ENCODE measurements around the gene DLGAP5. TPM values are rescaled to one million over a fixed set of nuclear protein-coding genes. Genes with fewer than 3 reads are reported as not detected.
A peak's percentile ranks its signal among the peaks of the same experiment; 100 is the strongest.

Gene DLGAP5
- total RNA-seq, 1 donor from 2014 or later = 46.0 TPM

DNA sequence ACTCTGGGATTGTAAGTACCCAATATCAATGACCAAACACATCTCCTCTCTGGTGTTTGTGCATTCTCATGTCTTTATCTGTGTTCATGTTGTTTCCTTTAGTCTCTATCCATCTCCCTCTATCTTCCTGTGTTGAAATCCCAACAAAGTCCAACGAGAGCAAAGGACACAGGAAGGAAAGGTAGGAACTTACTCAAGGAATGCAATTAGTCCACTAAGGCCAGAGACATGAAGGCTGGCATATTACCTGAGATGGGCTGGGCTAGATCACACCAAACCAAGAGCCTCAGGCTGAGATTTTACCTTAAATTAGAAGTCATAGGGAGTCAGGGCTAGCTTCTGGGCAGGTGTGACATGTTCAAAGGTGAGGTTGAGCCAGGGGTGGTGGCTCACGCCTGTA lies 76.7 kb downstream of the DLGAP5 start:
- intact Hi-C loops (cut with micrococcal nuclease) = no loop called here
- Mint-ChIP-seq H3K4me3 (ENCODE audit: low read depth) (no peak overlapping the region), H3K27ac (no peak overlapping the region), H3K27me3 (ENCODE audit: low read depth) (peaks cover 11% of the 10 kb centered on the region), H3K36me3 (ENCODE audit: low read depth) (no peaks in the 10 kb centered on the region), H3K4me1 (ENCODE audit: low read depth) (no peaks in the 10 kb centered on the region), H3K9me3 (no peaks in the 10 kb centered on the region)
- DNase-seq (ENCODE audit: low spot score) = no peak

DNA sequence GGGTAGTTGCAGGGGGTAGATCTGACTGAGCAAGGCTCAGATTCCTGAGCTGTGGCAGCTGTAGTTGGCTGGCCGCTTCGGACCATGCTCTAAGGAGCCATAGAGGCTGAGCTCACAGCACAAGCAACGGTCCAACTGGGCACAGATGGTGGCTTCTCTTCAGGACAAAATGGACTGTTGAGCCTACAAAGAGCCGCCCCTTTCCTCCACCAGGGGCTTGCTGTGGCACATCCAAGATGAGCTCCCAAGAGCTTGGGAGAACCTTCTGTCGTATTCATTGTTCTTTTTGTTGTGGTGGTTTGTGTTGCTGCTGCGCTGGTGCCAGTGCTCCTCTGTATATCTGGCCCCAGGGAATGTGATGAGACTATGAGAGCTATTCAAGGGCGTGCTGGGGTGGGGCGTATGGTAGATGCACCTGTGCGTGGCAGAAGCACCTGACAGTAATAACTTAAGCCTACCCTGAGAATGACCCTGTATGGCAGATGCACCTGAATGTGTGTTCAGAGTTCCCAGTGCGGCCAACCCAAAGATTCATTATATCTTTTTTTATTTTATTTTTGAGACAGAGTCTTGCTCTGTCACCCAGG lies 80.2 kb downstream of the DLGAP5 start:
- DNase-seq (ENCODE audit: low spot score) = no peak
- intact Hi-C loops (cut with micrococcal nuclease) = no loop called here
- H3K36me3 Mint-ChIP-seq (ENCODE audit: low read depth) = no peaks in the 10 kb centered on the region
- no peak overlapping the region for H3K4me3 Mint-ChIP-seq (ENCODE audit: low read depth)
- H3K4me1 Mint-ChIP-seq (ENCODE audit: low read depth) = peaks cover 10% of the 10 kb centered on the region
- H3K9me3 Mint-ChIP-seq = no peaks in the 10 kb centered on the region
- H3K27ac Mint-ChIP-seq = no peak overlapping the region
- H3K27me3 Mint-ChIP-seq (ENCODE audit: low read depth) = peaks cover 2% of the 10 kb centered on the region

DNA sequence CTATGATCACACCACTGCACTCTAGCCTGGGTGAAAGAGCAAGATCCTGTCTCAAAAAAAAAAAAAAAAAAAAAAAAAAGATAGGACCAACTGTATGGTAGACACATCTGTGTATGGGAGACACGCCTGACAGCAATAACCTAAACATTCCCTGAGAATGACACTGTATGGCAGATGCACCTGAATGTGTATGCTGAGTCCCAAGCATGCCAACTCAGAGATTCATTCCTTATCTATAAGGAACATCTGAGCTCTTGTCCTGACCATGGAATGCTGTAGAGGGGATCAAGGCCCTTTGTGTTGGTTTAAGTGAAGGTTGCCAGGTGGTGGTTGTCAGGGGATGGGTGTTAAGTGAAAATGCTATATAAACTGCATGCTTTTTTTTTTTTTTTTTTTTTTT lies 81.5 kb downstream of the DLGAP5 start:
- no peak for DNase-seq (ENCODE audit: low spot score)
- no peak overlapping the region for H3K4me3 Mint-ChIP-seq (ENCODE audit: low read depth)
- H3K4me1 Mint-ChIP-seq (ENCODE audit: low read depth) = peaks cover 10% of the 10 kb centered on the region
- H3K27me3 Mint-ChIP-seq (ENCODE audit: low read depth) = no peaks in the 10 kb centered on the region
- intact Hi-C loops (cut with micrococcal nuclease) = no loop called here
- H3K27ac Mint-ChIP-seq = no peak overlapping the region
- peaks cover 4% of the 10 kb centered on the region for H3K9me3 Mint-ChIP-seq
- H3K36me3 Mint-ChIP-seq (ENCODE audit: low read depth) = peaks cover 5% of the 10 kb centered on the region

DNA sequence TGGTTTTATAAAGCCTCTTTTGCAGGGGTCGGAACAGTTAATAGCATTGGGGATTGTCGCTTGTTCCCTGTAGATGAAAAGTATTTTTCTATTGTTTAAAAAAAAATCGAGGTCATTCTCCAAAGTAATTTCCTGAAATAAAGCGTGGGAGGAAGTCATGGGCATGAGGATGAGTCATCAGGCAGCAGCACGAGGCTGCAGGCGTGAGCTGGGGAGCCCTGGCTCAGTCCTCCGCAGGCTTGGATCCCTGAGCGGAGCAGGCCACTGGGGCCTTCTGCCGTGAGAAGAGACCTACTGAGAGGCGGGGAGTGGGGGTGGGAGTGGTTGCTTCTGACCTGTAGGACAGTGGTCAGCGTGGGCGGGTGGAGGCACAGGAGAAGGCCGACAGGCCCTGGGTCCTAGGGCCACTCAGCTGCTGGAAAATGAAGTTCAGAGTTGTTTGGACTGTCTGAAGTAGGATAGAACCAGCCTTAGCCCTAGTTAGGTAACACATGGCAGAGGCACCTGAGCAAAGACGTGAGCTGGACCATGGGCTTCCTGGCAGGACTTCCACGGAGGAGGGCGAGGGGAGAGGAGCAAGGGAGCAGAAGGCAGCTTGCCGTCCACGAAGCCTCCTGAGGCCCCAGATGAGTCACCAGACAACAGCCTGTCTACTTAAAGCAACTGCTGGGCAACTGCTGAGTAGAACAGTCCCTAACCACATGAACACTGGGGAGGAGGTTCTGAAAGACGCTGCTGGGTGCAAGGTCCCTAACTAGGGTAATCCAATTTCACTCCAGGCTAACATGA lies 83.4 kb downstream of the DLGAP5 start:
- Mint-ChIP-seq H3K4me1 (ENCODE audit: low read depth) (peaks cover 25% of the 10 kb centered on the region), H3K27me3 (ENCODE audit: low read depth) (no peaks in the 10 kb centered on the region), H3K4me3 (ENCODE audit: low read depth) (no peak overlapping the region), H3K27ac (peak overlapping the region; percentile 81), H3K9me3 (peaks cover 14% of the 10 kb centered on the region), H3K36me3 (ENCODE audit: low read depth) (peaks cover 15% of the 10 kb centered on the region)
- DNase-seq (ENCODE audit: low spot score) = peak; percentile 14
- intact Hi-C loops (cut with micrococcal nuclease) = no loop called here

DNA sequence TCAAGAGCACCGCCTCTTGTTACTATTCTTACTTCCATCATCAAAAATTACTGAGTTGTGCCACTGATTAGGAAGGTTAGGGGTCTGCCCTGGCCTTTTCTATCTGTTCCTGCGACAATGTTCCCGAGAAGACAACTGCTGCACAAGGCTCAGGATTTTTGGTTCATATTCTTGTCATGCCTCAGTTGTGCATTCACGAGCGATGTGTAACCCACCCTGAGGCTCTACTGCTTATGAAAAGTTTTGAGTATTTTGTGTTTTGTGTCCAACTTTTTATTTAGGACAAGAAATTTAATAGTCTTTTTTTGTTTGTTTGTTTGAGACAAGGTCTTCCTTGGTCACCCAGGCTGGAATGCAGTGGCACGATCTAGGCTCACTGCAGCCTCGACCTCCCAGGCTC lies 85.4 kb downstream of the DLGAP5 start:
- H3K4me3 Mint-ChIP-seq (ENCODE audit: low read depth) = no peak overlapping the region
- no peak for DNase-seq (ENCODE audit: low spot score)
- peaks cover 35% of the 10 kb centered on the region for H3K4me1 Mint-ChIP-seq (ENCODE audit: low read depth)
- H3K27me3 Mint-ChIP-seq (ENCODE audit: low read depth) = no peaks in the 10 kb centered on the region
- intact Hi-C loops (cut with micrococcal nuclease) = no loop called here
- H3K27ac Mint-ChIP-seq = no peak overlapping the region
- H3K36me3 Mint-ChIP-seq (ENCODE audit: low read depth) = peaks cover 23% of the 10 kb centered on the region
- peaks cover 14% of the 10 kb centered on the region for H3K9me3 Mint-ChIP-seq

DNA sequence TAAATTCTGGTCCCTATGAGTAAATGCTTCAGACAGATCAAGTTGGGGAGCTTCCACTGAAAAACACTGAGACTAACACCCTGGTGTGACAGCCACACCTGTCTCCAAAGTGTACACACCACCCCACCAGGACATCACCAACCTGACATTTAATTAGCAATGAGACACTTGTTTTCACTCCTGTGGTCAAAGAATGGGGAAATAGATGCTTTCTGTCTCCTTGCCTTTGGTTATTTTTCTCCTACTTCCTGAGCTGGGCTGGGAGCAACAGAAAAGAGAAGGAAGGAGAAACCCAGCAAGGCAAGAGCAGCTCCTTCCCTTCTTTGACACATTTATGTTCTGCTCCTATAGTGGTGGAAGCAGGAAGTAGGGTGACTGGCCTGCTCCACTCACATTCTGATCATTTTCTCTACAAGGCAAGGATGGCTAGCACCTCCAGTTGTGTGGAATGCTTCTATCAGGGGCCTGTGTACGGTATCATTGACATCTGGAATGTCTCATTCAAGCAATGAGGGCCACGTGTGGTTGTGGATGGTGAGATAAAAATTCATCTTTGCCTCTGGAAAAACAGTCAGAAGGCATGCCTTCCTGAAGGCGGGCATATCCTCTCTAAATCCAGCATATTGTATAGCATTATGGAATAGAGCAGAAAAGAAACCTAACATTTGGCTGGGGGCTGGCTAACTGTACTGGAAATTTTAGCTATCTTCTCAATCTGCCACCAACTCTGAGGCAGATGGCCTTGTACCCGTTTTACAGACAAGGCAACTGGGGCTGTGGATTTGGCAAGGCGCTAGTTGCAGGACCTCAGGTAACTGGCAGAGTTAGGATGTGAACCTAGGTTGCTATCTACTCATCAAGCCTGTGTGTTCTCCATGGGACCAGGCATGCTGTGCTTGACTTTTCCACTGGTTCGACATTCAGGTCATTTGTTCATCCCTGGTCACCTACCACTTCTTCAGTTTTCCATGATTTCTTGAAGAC lies 87.1 kb downstream of the DLGAP5 start:
- Mint-ChIP-seq H3K36me3 (ENCODE audit: low read depth) (peaks cover 23% of the 10 kb centered on the region), H3K9me3 (peaks cover 14% of the 10 kb centered on the region), H3K4me1 (ENCODE audit: low read depth) (peaks cover 41% of the 10 kb centered on the region), H3K27ac (peak overlapping the region; percentile 59), H3K27me3 (ENCODE audit: low read depth) (no peaks in the 10 kb centered on the region), H3K4me3 (ENCODE audit: low read depth) (no peak overlapping the region)
- no peak for DNase-seq (ENCODE audit: low spot score)
- intact Hi-C loops (cut with micrococcal nuclease) = loop anchor here (2.0 kb wide), 1 partner anchor 25 kb away; the partner anchor contains the start of gene LGALS3

DNA sequence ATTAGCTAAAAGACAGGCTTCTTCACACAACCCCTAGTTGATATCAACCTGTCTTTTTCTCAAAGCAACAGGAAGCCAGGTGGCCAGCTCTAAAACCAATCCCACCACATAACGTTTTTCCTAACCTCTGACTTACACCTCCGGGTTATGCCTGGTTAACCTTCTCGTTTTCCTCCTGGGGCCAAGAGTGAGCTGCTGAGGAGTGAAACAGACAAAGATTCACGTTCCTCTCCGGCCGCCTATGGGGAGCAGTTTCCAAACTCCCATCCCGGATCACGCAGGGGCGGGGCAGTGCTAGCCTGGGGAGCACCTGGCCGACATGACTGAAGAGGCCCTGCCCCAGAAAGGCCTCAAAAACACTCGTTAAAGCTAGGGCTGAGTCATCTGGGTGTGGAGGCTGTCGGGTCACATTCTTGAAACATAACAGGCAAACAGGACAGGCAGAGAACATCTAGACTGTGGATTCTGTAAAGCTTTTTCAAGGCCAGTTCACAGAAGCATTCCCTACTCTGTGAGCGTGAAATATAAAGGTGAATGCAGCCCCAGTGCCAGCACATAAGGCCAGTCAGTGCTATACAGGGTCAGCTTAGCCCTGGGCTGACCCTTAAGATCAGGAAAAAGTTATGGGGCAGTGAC lies 88.3 kb downstream of the DLGAP5 start:
- DNase-seq (ENCODE audit: low spot score) = peak; percentile 31
- Mint-ChIP-seq H3K9me3 (peaks cover 14% of the 10 kb centered on the region), H3K4me3 (ENCODE audit: low read depth) (peak overlapping the region; percentile 34), H3K36me3 (ENCODE audit: low read depth) (peaks cover 23% of the 10 kb centered on the region), H3K4me1 (ENCODE audit: low read depth) (peaks cover 44% of the 10 kb centered on the region), H3K27me3 (ENCODE audit: low read depth) (no peaks in the 10 kb centered on the region), H3K27ac (peak overlapping the region; percentile 90)
- intact Hi-C loops (cut with micrococcal nuclease) = loop anchor here (2.0 kb wide), 1 partner anchor 26 kb away; the partner anchor contains the start of gene LGALS3

DNA sequence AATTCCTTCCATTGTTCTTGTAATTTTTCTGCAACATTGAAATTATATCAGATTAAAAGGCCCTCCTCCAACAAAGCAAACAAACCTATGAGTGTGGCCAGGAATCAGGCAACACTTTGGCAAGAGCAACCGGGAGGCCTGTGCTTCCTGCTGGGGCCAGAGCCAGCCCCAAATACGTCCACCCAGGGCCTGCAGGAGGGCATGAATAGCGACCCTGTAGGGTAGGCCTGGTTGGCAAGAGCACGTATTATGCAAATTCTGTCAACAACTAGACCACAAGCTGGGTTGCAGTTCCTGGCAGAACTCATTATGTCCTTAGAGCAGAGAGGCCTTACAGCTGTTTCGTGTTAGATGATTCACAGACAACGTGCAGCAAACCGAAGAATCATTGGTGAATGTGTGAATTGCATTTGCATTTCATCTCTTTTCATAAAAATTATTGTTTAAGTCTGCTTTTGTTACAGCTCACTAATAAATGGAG lies 89.2 kb downstream of the DLGAP5 start:
- H3K36me3 Mint-ChIP-seq (ENCODE audit: low read depth) = peaks cover 23% of the 10 kb centered on the region
- intact Hi-C loops (cut with micrococcal nuclease) = loop anchor here (2.0 kb wide), 1 partner anchor 27 kb away; the partner anchor contains the start of gene LGALS3
- peaks cover 14% of the 10 kb centered on the region for H3K9me3 Mint-ChIP-seq
- H3K27me3 Mint-ChIP-seq (ENCODE audit: low read depth) = no peaks in the 10 kb centered on the region
- peaks cover 45% of the 10 kb centered on the region for H3K4me1 Mint-ChIP-seq (ENCODE audit: low read depth)
- DNase-seq (ENCODE audit: low spot score) = peak; percentile 32
- no peak overlapping the region for H3K4me3 Mint-ChIP-seq (ENCODE audit: low read depth)
- H3K27ac Mint-ChIP-seq = peak overlapping the region; percentile 90

DNA sequence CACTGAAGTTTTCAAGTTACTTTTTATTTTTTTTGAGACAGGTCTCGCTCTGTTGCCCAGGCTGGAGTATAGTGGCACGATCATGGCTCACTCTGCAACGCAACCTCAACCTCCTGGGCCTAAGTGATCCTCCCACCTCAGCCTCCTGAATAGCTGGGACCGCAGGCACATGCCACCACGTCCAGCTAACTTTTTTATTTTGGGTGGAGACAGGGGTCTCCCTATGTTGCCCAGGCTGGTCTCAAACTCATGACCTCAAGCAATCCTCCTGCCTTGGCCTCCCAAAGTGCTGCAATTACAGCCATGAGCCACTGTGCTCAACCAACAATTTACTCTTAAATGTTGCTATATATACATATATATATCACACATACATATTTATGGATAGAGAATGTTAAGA lies 89.7 kb downstream of the DLGAP5 start:
- peaks cover 49% of the 10 kb centered on the region for H3K4me1 Mint-ChIP-seq (ENCODE audit: low read depth)
- peaks cover 23% of the 10 kb centered on the region for H3K36me3 Mint-ChIP-seq (ENCODE audit: low read depth)
- H3K27me3 Mint-ChIP-seq (ENCODE audit: low read depth) = no peaks in the 10 kb centered on the region
- intact Hi-C loops (cut with micrococcal nuclease) = loop anchor here (2.0 kb wide), 1 partner anchor 27 kb away; the partner anchor contains the start of gene LGALS3
- no peak for DNase-seq (ENCODE audit: low spot score)
- H3K27ac Mint-ChIP-seq = no peak overlapping the region
- H3K4me3 Mint-ChIP-seq (ENCODE audit: low read depth) = no peak overlapping the region
- peaks cover 14% of the 10 kb centered on the region for H3K9me3 Mint-ChIP-seq

DNA sequence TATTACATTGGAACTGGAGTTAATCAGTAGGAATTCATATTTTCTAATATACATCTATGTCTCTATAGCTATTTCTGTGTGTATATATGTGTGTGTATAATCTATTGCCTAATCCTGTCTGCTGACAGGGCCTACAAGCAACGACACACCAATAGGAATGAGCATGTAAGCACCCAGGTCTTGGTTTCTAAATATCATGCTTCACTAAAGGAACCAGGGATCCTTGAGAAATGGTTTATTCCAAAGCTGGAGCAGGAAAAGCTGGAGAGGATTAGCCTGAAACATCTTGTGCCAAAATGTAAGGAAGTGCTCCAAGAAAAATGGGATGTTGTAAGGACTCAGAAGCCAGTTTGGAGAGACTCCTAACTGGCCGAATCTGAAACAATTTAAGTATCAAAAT lies 91.6 kb downstream of the DLGAP5 start:
- intact Hi-C loops (cut with micrococcal nuclease) = loop anchor here (5.0 kb wide), 1 partner anchor 233 kb away; no protein-coding TSS in a partner anchor
- H3K4me1 Mint-ChIP-seq (ENCODE audit: low read depth) = peaks cover 49% of the 10 kb centered on the region
- peaks cover 18% of the 10 kb centered on the region for H3K36me3 Mint-ChIP-seq (ENCODE audit: low read depth)
- H3K9me3 Mint-ChIP-seq = peaks cover 10% of the 10 kb centered on the region
- H3K27ac Mint-ChIP-seq = no peak overlapping the region
- no peaks in the 10 kb centered on the region for H3K27me3 Mint-ChIP-seq (ENCODE audit: low read depth)
- no peak overlapping the region for H3K4me3 Mint-ChIP-seq (ENCODE audit: low read depth)
- DNase-seq (ENCODE audit: low spot score) = no peak

DNA sequence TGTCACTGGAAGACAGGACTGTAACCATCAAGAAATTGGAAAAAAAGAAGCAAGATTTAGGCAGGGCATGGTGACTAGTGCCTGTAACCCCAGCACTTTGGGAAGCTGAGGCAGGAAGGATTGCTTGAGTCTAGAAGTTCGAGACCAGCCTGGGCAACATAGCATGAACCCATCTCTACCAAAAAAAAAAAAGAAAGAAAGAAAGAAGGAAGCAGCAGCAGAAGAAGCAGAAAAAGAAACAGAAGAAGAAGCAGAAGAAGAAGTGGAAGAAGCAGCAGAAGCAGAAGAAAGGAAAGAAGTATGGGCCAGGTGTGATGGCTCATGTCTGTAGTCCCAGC lies 92.9 kb downstream of the DLGAP5 start:
- no peak for DNase-seq (ENCODE audit: low spot score)
- Mint-ChIP-seq H3K9me3 (no peaks in the 10 kb centered on the region), H3K27me3 (ENCODE audit: low read depth) (no peaks in the 10 kb centered on the region), H3K36me3 (ENCODE audit: low read depth) (peaks cover 9% of the 10 kb centered on the region), H3K27ac (peak overlapping the region; percentile 88), H3K4me1 (ENCODE audit: low read depth) (peaks cover 40% of the 10 kb centered on the region), H3K4me3 (ENCODE audit: low read depth) (no peak overlapping the region)
- intact Hi-C loops (cut with micrococcal nuclease) = loop anchor here (5.0 kb wide), 1 partner anchor 234 kb away; no protein-coding TSS in a partner anchor
